GM18909 (cell line): Measurements from ENCODE around the gene LHFPL3.

ENCODE experiments used
- ATAC-seq: cut with Tn5 transposase; IDR thresholded peaks from one replicate; pipeline ENCODE4 v1.9.1; 2021; ENCODE audit warnings: mild to moderate bottlenecking; ENCODE audit not compliant: unreplicated experiment, poor library complexity

Gene LHFPL3

DNA sequence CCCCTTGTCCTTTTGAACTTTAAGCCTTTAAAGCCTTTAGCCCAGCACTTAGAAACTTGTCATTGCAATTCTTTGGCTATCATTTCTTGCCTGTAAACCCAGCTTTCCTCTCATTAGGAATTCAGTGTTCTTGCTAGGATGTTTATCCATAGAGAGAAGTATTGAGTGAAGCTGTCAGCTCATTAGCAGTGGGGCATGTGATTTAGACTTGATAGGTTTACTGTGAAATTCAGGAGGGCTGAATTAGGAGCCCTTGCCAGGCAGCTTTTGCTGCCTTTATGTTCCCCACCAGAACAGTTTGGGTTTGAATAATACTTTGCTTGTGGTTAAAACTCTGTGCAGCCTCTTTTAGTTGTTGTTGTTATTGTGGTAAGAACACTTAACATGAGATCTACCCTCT, 39.5 kb downstream of the LHFPL3 start:
- ATAC-seq, result no peak

DNA sequence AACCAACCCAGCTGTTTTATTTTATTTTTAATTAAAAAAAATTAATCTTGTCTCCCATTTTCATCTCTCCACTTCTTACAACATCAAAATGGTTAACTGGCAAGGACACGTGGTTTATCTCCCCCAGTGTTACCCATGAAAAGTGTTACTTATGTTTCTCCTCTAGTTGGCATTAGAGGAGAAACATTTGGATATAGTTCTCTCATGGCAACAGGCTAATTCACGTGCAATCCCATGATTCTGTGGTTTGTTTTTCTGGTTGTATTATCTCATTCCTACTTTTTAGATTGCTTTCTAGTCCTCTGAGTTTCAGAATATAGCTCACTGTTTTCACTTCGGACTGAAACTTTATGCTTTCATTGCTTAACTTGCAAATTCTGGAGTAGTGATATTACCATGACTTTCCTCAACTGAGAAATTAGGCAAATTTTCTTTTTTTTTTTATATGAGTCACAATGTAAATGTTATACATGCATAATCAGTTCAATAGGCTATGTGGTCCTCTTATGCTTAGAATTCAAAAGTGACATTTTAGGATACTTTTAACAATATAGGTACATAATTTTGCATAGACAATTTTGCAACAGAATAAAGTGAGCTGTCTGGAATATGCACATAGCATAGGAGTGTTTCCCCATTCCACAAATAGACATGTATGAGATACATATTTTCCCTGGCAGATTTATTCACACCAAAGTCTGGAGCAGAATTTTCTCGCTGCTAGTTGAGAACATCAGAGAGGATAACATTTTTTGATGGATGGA, 43.0 kb downstream of the LHFPL3 start:
- no peak for ATAC-seq

DNA sequence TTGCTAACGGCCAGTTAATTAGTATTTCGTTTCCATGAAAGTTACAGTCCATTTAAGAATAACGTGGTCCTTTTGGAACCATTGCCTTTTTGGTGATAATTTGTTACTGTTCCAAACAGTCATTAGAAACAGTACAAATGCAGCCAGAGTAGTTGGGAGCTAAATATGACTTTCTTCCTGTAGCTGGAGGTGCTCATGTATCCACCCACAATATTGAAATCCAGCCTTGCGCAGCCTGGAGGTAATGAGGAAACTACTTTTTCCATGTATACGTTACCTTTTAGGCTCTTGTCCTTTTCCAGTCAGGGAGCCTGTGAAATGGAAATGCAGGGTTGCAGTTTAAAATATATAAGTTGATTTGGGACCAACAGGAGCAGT, 43.6 kb downstream of the LHFPL3 start:
- no peak for ATAC-seq

DNA sequence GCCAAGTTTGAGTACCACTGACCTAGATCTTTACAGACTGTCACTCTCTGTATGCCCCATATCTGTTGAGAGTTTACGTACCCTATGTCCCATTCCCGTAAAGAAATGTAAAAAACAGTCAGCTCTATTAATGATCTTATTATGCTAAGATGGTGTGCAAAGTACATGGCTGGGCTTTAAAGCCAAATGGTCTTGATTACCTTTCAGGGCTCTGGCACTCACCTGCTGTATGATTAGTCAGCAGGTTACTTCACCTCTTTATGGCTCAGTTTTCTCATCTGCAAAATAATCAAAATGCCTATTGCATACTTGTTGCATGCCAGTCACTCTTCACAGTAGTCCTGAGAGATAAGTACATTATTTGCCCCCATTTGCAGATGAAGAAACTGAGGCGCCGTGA, 54.2 kb downstream of the LHFPL3 start:
- ATAC-seq, result no peak

DNA sequence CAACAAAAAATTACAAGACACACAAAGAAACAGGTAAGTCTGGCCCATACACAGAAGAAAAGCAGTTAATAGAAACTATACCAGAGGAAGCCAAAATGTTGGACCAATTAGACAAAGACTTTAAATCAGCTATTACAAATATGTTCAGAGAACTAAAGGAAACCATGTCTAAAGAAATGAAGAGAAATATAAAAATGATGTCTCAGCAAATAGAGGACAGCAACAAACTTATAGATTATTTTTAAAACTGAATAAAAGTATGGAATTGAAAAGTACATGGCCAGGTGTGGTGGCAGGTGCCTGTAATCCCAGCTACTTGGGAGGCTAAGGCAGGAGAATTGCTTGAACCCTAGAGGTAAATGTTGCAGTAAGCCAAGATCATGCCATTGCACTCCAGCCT, 58.5 kb downstream of the LHFPL3 start:
- ATAC-seq, result no peak

DNA sequence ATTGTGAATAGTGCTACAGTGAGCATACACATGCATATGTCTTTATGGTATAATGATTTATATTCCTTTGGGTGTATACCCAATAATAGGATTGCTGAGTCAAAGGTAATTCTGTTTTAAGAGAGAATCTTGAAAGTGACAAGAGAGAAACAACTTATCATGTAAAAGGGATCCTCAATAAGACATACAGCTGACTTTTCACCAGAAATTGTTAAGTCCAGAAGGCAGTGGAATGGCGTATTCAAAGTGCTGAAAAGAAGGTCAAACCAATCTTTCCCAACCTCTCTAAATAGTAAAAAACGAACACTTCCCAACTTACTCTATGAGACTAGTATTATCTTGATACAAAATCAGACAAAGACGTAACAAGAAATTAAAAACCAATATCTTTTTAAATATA, 59.8 kb downstream of the LHFPL3 start:
- no peak for ATAC-seq

DNA sequence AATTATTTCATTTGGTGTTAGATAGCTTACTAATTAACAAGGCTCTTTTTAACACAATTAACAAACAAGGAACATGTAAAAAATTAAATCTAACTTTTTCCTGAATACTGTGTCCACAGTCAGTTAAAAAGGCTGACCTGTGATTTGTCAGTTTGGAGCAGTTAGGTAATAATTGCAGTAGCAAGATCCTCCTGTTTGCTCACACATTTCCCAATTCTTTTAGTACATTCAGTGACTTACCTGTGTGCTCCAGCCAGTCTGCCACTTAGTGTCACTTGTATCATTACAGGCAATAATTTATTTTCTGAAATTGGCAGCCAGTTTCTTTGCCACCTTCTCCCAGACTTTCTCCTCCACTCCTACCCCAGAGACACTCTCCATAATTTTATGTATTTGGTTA, 66.8 kb downstream of the LHFPL3 start:
- no peak for ATAC-seq

DNA sequence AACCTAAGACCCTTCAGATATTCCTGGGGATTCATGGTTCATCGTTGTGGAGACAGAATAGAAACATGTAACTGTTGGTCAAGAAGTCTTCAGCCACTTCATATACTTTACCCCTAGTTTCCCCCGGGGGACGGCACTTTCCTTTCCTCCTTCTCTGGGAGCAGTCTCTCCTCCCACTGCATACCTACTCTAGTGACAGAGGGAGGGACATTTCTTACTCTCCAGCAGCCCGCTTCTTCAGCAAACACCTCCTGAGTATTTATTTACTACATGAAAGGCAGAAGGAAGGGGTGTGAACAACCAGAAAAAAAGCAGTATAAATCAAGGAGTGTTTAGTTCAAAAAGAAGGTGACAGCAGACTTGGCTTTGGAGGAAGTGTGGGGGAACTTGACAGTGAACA, 69.0 kb downstream of the LHFPL3 start:
- ATAC-seq, result no peak

DNA sequence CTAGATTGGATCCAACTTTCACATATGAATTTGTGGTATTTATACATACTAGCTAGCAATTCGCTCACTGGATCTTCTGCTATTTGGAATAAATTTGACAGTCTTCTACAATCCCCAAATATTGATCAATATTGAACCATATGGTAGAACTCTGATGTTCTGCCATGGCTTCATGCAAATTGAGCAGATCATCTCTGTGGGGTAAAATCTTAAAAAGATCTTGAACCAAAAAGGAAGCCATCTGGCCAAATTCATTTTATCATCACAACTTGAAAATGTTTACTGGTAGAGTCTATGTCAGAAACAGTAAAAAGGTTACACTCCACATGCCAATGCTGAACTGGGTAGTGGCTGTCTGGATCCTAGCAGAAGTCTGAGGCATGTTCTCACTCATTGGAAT, 80.0 kb downstream of the LHFPL3 start:
- ATAC-seq, result no peak

DNA sequence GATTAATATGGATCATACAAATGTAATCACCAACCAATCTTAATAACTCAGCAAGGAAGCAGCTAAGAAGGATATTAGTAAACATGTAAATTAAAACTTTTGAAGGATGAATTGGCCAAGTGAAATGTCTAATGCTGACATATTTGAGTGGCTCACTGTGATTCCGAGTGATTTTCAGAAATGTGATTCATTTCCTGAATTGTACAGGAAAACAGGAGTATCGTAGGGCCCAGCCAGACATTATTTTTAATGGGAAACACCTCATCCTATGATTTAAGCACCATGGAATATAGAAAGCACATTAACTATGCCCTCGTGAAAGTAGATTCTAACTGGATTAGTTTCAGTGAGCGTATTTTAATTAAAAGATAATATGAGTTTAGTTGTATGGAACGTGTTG, 82.3 kb downstream of the LHFPL3 start:
- ATAC-seq, result no peak

DNA sequence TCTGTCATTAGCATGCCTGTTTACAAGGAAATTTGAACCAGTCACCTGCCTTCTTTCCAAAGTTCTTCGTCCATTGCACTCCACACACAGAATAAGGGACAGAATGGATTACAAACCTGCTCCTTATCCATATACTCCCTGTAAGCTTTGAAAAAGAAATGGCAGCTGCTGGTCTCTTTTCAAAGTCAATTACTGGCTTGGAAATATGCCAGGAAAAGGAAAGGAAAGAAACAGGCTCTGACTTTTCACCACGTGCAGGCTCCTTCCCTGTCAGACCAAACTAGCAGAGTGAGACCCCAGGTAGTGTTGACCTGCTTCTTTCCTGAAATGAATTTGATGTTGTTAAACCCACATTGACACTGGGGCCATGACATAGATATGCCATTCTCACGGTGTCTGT, 84.5 kb downstream of the LHFPL3 start:
- ATAC-seq, result no peak

DNA sequence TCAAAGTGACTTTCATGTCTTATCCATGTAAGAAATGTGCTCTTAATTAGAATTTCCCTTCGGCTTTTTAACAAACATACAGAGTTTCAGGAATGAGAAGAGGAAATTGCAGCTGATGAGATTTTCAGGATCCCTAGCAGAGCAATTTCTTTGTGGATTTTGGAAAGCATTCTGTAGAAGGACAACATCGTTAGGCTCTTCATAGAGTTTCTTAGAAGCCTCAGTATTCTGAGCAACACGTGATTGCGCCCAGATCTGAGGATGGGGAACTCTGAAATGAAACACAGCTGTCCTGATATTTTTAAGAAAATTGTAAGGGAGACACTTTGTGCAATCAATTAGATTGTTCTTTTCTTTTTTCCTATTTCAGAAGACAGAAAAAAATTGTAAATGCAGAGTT, 85.8 kb downstream of the LHFPL3 start:
- no peak for ATAC-seq

DNA sequence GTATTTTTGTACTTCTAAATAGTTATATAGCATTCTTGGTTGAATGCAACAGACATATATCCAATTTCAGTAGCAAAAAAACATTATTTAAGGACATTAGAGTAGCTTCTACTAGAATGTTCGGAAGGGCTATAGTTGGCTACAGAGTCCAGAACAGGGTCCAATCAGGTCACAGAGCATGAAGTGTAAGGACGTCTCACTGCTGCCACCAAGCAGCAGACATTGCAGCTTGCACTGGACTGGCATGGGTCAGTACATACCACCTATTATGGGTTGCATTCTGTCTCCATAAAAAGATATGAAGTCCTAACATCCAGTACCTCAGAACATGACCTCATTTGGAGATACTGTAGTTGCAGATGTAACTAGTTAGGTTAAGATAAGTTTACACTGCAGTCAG, 87.3 kb downstream of the LHFPL3 start:
- no peak for ATAC-seq

DNA sequence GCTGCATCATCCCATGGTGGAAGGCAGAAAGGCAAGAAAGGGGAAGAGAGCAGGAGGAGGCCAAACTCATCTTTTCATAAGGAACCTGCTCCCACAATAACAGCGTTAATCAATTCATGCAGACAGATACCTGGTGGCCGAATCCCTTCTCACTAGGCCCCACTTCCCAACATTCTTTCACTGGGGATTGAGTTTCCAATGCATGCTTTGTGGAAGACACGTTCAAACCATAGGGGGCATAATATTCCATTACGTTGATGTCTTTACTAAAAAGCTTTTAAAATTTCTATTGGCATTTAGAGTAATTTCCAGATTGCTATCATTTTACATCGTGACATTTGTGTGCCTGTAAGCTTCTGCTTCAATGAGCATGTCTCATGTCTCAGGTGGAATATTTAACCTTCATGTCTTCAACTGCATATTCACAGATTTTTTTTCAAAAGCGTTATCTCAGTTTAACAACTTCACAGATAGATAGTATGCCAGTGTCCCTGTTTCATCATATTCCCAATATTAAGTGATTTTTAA, 88.5 kb downstream of the LHFPL3 start:
- no peak for ATAC-seq

DNA sequence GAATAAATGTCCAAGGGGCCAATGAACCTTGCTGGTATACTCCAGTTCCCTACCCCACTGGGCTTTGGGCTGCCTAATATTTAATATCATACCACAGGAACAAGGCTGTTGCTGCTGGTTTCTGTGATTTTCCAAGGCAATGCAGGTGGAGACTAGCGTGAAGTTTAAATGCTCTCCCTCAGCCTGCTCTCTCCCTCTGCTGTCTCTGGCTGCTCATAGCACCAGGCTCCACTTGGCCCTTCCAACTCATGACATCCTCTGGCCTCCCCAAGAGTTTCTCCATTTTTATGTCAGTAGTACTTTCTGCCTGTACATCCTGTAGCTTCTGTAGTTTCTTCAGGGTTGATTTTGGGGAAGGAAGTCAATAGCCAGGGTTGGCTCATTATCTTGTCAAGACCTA, 103.5 kb downstream of the LHFPL3 start:
- ATAC-seq, result no peak

DNA sequence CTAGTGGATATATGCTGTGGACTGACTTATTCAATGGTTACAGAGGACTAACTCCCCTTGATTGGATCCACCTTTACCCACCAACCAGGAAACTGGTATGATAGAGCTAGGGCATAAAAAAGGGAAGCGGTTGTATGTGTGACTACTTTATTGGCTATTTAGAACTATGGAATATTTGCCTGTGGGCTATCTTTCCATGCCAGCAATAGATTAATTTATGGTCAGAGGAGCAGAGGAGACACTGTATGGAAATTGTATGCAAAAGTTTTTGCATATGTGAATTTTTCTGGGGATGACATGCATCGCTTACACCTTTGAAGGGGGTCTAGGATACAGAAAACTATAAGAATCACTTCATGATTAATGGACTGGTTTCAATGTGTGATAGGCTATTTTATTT, 105.7 kb downstream of the LHFPL3 start:
- ATAC-seq, result no peak

DNA sequence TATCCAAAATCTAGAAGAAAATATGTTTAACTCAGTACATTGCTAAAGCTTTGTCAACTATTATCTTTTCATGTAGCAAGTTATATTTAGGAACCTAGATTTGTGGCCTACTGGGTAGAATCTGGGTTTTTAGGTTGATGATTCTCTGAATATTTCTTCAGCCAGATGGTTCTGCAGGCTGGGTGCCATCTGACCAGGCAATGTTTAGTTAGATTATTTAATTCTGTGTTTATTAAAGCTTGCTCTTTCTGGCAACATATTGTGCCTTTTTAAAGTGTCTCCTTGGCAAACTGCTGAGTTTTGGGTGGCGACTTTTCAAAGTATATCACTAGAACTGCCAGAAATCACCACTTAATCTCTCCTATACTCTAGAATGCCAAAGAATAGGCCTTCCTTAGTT, 114.1 kb downstream of the LHFPL3 start:
- ATAC-seq, result no peak

DNA sequence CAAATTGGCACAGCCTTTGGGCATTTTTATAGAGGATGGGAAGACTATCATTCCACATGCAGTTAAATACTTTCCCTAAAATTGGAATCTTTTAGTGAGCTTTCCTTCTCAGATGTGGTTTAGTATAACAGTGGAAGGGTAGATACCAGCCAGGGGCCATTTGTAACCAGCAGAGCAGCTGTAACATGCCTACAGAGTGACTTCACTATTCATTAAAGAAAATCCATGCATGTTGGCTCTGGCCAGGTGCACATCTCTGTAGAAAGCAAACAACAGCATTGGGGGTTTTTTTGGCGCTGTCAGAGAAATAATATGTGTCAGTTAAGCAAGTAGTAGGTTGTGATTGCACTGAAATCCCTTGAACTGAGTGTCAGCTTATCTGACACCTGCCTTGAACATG, 115.6 kb downstream of the LHFPL3 start:
- ATAC-seq, result no peak

DNA sequence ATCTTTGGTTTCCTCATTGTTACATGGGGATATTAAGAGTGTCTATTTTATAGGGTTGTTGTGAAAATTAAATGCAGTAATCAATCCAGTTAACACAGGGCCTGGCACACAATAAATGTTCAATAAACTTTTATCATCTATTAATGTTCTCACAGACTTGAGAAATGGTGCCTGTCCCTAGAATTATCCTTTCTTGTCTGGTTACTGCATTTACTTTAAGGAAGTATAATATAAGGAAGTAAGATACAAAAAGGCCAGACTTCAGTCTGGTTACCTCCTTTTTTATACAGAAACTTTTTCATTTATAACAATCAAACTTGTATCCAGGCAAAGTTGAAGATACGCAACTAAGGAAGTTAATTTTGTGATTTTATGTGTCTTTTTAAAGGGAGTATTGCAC, 117.0 kb downstream of the LHFPL3 start:
- ATAC-seq, result no peak

DNA sequence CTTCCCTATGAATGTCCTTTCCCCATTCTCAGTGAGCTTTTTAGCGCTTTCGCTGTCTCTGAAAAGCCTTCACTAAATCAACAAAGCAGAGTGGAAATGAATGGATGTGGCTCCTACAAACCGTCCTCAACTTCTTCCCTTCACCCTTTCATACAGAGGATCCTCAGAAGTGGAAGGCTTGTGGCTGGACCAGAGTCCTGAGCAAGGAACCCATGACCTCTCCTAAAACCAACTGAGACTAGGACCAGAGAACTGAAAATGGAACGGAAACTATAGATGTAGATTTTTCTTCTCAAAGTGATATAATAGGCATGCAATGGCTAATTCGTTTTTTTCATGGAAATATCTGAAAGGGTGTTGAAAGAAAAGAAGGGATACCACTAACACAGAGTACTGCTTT, 122.5 kb downstream of the LHFPL3 start:
- ATAC-seq, result no peak

DNA sequence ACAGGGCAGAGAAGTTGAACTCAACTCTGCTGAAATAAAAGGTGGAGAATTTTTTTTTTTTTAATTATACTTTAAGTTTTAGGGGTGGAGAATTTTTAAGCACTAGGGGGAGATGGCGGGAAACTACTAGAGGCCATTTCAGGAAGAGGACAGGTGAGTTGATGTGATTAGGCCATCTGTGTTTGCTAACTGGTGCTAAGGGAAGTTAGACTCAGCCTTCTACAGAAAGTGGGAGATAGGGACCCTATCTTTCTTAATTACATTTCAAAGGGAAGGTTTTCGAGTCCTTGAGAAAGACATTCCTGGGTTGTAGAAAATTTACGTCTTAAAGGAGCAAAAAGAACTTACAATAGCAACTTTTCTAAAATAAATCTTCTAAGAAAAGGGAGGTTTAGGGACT, 124.8 kb downstream of the LHFPL3 start:
- ATAC-seq, result no peak

DNA sequence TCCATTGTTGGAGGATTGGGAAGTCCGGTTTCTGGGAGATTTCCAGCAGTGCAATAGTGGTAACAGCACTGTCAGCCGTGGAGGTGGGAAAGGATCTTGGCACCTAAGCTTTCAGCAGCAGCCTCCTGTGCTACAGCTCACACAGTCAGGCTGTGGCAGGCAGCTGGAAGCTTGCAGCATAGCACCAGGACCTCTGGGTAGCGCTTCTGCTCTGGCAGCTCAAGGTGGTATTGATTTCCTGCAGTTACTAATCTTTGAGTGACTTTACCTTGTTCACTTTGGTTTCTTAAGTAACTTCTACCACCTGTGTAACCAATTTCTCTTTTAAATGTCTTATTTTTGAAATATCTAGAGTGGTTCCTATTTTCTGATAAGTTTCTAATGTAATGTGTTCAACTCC, 130.5 kb downstream of the LHFPL3 start:
- ATAC-seq, result no peak
